ENCODE results near the gene SERPINH1. TPM values are rescaled to one million over a fixed set of nuclear protein-coding genes. Genes with fewer than 3 reads are reported as not detected.

Gene SERPINH1
- total and polyA plus RNA-seq, 2 of the 13 experiments (the other 11 are each of a cell fraction or from before 2014, with no cell fraction given) = 83.6 to 83.8 TPM

DNA sequence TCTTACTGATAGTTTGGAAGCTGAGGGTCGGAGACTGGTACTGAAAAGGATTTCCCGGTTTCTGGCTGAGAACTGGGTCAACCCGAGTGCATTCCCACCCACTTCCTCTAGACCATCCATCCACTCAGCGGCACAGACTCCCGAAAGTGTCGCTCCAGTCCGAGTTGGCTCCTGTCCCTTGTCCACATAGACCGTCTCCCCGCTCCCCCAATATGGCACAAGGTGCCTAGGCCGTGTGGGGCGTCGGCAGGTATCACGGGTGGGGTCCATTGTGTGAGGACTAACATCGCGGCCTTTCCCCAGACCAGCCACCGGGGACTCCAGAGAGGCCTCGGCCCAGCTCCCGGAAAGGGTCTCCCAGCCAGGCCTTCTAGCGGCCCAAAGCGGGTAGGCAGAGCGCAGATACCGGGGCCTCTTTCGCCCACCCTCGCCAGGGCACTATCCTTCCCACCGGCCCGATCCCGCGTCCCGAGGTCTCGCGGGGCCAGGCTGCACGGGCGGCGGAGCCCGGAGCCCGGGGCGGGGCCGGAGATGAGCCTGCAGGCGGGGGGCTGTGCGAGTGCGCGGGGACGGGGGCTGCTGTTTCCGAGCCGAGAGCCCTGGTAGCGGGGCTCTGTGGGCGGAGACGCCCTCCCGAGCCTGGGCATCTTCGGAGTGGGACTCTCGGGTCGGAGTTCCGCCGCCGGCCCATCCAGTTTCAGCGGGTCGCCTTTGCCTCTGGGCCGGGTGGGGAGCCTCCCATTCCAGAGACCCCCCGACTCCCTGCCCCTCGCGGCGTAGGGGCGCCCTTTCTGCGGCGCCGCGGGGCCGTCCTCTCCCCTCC lies 21.1 kb downstream of the SERPINH1 start:
- Histone ChIP-seq H2AFZ (ENCODE audit: low read length) (no peak overlapping the region), H3K4me3 (replicated peaks in 1 of 3; ENCODE audit: insufficient read depth in 1 of 3, low read depth in 2 of 3, low read length in 3 of 3) (peak overlapping the region in 2 of 3 experiments; percentile 38 to 49; a peak in 4 of 6 replicates), H3K27me3 (ENCODE audit: control insufficient read depth in 1 of 2, insufficient read depth in 2 of 2, low read length in 2 of 2) (peaks cover 0 to 10% of the 10 kb centered on the region in 2 experiments; a peak in 3 of 5 replicates), H3K4me2 (ENCODE audit: low read depth, low read length) (peak overlapping the region; percentile 49), H4K20me1 (ENCODE audit: insufficient read depth, low read length) (no peaks in the 10 kb centered on the region), H3K79me2 (ENCODE audit: insufficient read depth, low read length) (no peaks in the 10 kb centered on the region), H3K4me1 (ENCODE audit: insufficient read depth, low read length) (peaks cover 23% of the 10 kb centered on the region), H3K27ac (ENCODE audit: extremely low read length, insufficient read depth, low read length) (no peak overlapping the region), H3K9me3 (ENCODE audit: low read length) (no peaks in the 10 kb centered on the region), H3K9ac (ENCODE audit: insufficient read depth, low read depth, low read length) (no peak overlapping the region), H3K36me3 (replicated peaks in 1 of 2; ENCODE audit: control insufficient read depth in 1 of 2, insufficient read depth in 2 of 2, low read length in 2 of 2) (no peaks in the 10 kb centered on the region)
- no peak for DNase-seq (ENCODE audit: low spot score)
- POLR2A ChIA-PET = no interaction called here
- 44% methylated on average over 19 of the region's 68 CpGs for WGBS (ENCODE audit: low lambda C conversion rate)
- no peak for FAIRE-seq
- intact Hi-C loops (cut with micrococcal nuclease; ENCODE audit: unreplicated experiment) = no loop called here
- CTCF ChIA-PET (ENCODE audit: low intra/inter-chr PET ratio, low total read pairs) = no interaction called here
- in situ Hi-C loops (cut with HindIII; ENCODE audit: extremely low pct_ligation_motif_present, low pct_unique_long_range_greater_than_20kb) = no loop called here
- ATAC-seq = peak; percentile 88
- no TSS peak for BruUV-seq (replicated peaks)
- TF ChIP-seq, protein P1, sequence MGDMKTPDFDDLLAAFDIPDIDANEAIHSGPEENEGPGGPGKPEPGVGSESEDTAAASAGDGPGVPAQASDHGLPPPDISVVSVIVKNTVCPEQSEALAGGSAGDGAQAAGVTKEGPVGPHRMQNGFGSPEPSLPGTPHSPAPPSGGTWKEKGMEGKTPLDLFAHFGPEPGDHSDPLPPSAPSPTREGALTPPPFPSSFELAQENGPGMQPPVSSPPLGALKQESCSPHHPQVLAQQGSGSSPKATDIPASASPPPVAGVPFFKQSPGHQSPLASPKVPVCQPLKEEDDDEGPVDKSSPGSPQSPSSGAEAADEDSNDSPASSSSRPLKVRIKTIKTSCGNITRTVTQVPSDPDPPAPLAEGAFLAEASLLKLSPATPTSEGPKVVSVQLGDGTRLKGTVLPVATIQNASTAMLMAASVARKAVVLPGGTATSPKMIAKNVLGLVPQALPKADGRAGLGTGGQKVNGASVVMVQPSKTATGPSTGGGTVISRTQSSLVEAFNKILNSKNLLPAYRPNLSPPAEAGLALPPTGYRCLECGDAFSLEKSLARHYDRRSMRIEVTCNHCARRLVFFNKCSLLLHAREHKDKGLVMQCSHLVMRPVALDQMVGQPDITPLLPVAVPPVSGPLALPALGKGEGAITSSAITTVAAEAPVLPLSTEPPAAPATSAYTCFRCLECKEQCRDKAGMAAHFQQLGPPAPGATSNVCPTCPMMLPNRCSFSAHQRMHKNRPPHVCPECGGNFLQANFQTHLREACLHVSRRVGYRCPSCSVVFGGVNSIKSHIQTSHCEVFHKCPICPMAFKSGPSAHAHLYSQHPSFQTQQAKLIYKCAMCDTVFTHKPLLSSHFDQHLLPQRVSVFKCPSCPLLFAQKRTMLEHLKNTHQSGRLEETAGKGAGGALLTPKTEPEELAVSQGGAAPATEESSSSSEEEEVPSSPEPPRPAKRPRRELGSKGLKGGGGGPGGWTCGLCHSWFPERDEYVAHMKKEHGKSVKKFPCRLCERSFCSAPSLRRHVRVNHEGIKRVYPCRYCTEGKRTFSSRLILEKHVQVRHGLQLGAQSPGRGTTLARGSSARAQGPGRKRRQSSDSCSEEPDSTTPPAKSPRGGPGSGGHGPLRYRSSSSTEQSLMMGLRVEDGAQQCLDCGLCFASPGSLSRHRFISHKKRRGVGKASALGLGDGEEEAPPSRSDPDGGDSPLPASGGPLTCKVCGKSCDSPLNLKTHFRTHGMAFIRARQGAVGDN (CRISPR knock-in tag; IDR thresholded peaks at IDR 0.05) = peak; percentile 53
- TF ChIP-seq STAG1 (CRISPR knock-in tag; IDR thresholded peaks at IDR 0.05) (peak; percentile 18; the same call in 1 of the 2 replicates), PHF8 (CRISPR knock-in tag; IDR thresholded peaks at IDR 0.05) (peak; percentile 34; the same call in 1 of the 2 replicates), XRCC5 (optimal IDR thresholded peaks at IDR 0.05; ENCODE audit: low read length) (peak; percentile 46), MEIS2 (CRISPR knock-in tag; IDR thresholded peaks at IDR 0.05) (no peak), NFKB2 (CRISPR knock-in tag; IDR thresholded peaks at IDR 0.05; ENCODE audit: borderline replicate concordance) (peak; percentile 8; the same call in 1 of the 2 replicates), ZNF776 (CRISPR knock-in tag; IDR thresholded peaks at IDR 0.05) (0 out of 2 replicates have a peak, but pooled peaks have one; percentile 45), RAD21 (CRISPR knock-in tag; IDR thresholded peaks at IDR 0.05) (peak; percentile 36; the same call in 1 of the 2 replicates), ZNF563 (CRISPR knock-in tag; IDR thresholded peaks at IDR 0.05) (0 out of 2 replicates have a peak, but pooled peaks have one; percentile 43), ZFX (CRISPR knock-in tag; IDR thresholded peaks at IDR 0.05; ENCODE audit: low read depth) (peak; percentile 71)
- TF ChIP-seq, protein P2, sequence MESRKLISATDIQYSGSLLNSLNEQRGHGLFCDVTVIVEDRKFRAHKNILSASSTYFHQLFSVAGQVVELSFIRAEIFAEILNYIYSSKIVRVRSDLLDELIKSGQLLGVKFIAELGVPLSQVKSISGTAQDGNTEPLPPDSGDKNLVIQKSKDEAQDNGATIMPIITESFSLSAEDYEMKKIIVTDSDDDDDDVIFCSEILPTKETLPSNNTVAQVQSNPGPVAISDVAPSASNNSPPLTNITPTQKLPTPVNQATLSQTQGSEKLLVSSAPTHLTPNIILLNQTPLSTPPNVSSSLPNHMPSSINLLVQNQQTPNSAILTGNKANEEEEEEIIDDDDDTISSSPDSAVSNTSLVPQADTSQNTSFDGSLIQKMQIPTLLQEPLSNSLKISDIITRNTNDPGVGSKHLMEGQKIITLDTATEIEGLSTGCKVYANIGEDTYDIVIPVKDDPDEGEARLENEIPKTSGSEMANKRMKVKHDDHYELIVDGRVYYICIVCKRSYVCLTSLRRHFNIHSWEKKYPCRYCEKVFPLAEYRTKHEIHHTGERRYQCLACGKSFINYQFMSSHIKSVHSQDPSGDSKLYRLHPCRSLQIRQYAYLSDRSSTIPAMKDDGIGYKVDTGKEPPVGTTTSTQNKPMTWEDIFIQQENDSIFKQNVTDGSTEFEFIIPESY (CRISPR knock-in tag; IDR thresholded peaks at IDR 0.05) = peak; percentile 58; the same call in 1 of the 2 replicates
- TF ChIP-seq, protein P3, sequence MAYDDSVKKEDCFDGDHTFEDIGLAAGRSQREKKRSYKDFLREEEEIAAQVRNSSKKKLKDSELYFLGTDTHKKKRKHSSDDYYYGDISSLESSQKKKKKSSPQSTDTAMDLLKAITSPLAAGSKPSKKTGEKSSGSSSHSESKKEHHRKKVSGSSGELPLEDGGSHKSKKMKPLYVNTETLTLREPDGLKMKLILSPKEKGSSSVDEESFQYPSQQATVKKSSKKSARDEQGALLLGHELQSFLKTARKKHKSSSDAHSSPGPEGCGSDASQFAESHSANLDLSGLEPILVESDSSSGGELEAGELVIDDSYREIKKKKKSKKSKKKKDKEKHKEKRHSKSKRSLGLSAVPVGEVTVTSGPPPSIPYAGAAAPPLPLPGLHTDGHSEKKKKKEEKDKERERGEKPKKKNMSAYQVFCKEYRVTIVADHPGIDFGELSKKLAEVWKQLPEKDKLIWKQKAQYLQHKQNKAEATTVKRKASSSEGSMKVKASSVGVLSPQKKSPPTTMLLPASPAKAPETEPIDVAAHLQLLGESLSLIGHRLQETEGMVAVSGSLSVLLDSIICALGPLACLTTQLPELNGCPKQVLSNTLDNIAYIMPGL (CRISPR knock-in tag; IDR thresholded peaks at IDR 0.05; ENCODE audit: borderline replicate concordance in 1 of 2, low read depth in 1 of 2) = peak in 1 of 2 experiments; percentile 18; a peak in 1 of 4 replicates
- TF ChIP-seq, protein P4, sequence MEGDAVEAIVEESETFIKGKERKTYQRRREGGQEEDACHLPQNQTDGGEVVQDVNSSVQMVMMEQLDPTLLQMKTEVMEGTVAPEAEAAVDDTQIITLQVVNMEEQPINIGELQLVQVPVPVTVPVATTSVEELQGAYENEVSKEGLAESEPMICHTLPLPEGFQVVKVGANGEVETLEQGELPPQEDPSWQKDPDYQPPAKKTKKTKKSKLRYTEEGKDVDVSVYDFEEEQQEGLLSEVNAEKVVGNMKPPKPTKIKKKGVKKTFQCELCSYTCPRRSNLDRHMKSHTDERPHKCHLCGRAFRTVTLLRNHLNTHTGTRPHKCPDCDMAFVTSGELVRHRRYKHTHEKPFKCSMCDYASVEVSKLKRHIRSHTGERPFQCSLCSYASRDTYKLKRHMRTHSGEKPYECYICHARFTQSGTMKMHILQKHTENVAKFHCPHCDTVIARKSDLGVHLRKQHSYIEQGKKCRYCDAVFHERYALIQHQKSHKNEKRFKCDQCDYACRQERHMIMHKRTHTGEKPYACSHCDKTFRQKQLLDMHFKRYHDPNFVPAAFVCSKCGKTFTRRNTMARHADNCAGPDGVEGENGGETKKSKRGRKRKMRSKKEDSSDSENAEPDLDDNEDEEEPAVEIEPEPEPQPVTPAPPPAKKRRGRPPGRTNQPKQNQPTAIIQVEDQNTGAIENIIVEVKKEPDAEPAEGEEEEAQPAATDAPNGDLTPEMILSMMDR (CRISPR knock-in tag; IDR thresholded peaks at IDR 0.05) = peak; percentile 44

Measured in HepG2 (cell line).